ENCODE measurements around the gene GDI2. TPM values are rescaled to one million over a fixed set of nuclear protein-coding genes. Genes with fewer than 3 reads are reported as not detected.
A peak's percentile ranks its signal among the peaks of the same experiment; 100 is the strongest.
"Not testable (repeated sequence)": the region's sequence is repeated elsewhere in the genome, so short reads cannot be mapped to it uniquely, and the experiment has no call there.

GDI2 gene
- total RNA-seq, 1 experiment from 2014 or later: 442 TPM

DNA sequence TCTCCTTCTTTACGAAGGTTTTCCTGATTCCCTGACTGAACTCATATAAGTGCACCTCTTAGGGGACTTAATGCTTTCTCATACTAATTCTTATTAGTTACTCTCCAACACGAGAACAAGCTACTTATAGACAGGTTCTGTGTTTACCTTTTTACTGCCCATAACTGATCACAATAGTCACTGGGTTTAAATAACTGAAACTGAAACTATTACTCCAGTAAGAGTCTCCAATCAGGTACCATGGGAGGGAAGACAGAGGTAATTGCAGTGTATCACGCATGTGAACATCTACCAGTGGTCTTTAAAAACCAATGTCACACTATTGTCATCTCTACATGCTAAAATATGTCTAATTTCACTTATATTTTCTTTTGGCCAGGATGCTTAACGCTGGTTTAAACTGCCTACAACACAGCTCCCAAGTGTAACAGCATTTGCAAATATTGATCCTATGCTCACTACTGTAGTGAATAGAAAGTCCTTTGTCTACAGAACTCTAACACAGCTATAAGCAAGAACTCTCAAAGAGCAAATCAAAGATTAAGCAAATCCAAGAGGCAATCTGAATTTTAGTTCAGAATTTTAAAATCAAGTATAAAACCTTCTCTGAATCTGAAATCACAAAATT lies 3.6 kb downstream of the GDI2 start:
- no peak for DNase-seq
- Histone ChIP-seq H3K36me3 (peaks cover 50% of the 10 kb centered on the region), H3K27me3 (no peaks in the 10 kb centered on the region), H3K9me3 (no peaks in the 10 kb centered on the region), H3K4me3 (peak overlapping the region; percentile 4; the same call in 1 of the 2 replicates)

- DNase-seq, H3K27me3 ChIP-seq, H3K9me3 ChIP-seq, H3K4me3 ChIP-seq: not testable (repeated sequence)
- peaks cover 49% of the 10 kb centered on the region for H3K36me3 ChIP-seq
Measured at GRCh38 chr10:5808783-5809392, 4.3 kb downstream of the GDI2 start.

DNA sequence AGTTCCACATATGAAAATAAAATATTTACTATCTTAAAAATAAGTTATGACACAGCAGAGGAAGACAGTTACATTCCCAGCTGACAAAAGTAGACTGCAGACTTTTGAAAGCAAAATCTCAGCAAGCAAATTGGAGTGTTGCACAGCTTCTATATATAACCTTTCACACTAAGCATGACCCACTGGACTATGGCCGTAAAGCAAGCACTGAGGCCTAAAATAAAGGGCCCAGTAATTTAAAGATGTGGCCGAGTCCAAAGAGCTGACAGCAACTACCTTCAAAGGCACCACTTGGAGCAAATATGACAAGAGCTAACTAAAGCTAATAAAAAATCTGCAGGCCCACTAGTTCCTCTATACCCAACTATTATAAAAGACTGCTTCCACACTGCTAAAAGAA lies 6.5 kb downstream of the GDI2 start:
- Histone ChIP-seq H3K9me3 (no peaks in the 10 kb centered on the region), H3K36me3 (peaks cover 51% of the 10 kb centered on the region), H3K4me3 (no peak overlapping the region), H3K27me3 (no peaks in the 10 kb centered on the region)
- DNase-seq: no peak

- Histone ChIP-seq H3K36me3 (peaks cover 55% of the 10 kb centered on the region), H3K27me3 (no peaks in the 10 kb centered on the region), H3K4me3 (no peak overlapping the region), H3K9me3 (no peaks in the 10 kb centered on the region)
- DNase-seq: no peak
Measured at GRCh38 chr10:5805711-5806110, 7.5 kb downstream of the GDI2 start.

GRCh38 chr10:5805260-5805659 lies 8.0 kb downstream of the GDI2 start:
- peaks cover 55% of the 10 kb centered on the region for H3K36me3 ChIP-seq
- H3K9me3 ChIP-seq: no peaks in the 10 kb centered on the region
- no peaks in the 10 kb centered on the region for H3K27me3 ChIP-seq
- no peak for DNase-seq
- H3K4me3 ChIP-seq: no peak overlapping the region

DNA sequence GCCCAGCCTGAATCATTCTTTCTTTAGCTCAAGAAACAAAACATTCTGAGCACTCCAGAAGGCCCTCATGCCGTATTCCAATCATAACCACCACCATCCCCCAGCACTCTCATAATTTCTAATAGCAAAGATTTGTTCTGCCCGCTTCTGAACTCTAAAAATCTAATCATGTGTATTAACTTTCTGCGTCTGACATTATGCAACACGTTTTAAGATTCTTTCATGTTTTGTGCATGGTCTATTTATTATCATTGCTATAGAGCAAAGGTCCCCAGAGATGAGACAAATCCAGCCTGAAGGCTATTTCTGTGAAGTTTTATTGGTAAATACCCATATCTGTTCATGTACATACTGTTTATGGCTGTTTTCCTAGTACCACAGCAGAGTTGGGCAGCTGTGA lies 8.8 kb downstream of the GDI2 start:
- DNase-seq: no peak
- H3K9me3 ChIP-seq: no peaks in the 10 kb centered on the region
- no peaks in the 10 kb centered on the region for H3K27me3 ChIP-seq
- H3K36me3 ChIP-seq: peaks cover 59% of the 10 kb centered on the region
- no peak overlapping the region for H3K4me3 ChIP-seq

- H3K27me3 ChIP-seq: no peaks in the 10 kb centered on the region
Measured at GRCh38 chr10:5800782-5801181, 12.5 kb downstream of the GDI2 start.

GRCh38 chr10:5794236-5794635 lies 19.0 kb downstream of the GDI2 start:
- Histone ChIP-seq H3K27me3 (no peaks in the 10 kb centered on the region), H3K4me3 (no peak overlapping the region), H3K36me3 (peaks cover 81% of the 10 kb centered on the region), H3K9me3 (no peaks in the 10 kb centered on the region)
- no peak for DNase-seq

More at GRCh38 chr10:5800782-5801181, 12.5 kb downstream of the GDI2 start:
- no peaks in the 10 kb centered on the region for H3K9me3 ChIP-seq
- no peak for DNase-seq
- no peak overlapping the region for H3K4me3 ChIP-seq
- peaks cover 66% of the 10 kb centered on the region for H3K36me3 ChIP-seq

GRCh38 chr10:5789626-5790025 lies 23.6 kb downstream of the GDI2 start:
- no peak overlapping the region for H3K4me3 ChIP-seq
- no peaks in the 10 kb centered on the region for H3K9me3 ChIP-seq
- peaks cover 77% of the 10 kb centered on the region for H3K36me3 ChIP-seq
- no peak for DNase-seq
- no peaks in the 10 kb centered on the region for H3K27me3 ChIP-seq

GRCh38 chr10:5788969-5789368 lies 24.3 kb downstream of the GDI2 start:
- peaks cover 79% of the 10 kb centered on the region for H3K36me3 ChIP-seq
- no peaks in the 10 kb centered on the region for H3K27me3 ChIP-seq
- H3K4me3 ChIP-seq: no peak overlapping the region
- DNase-seq: no peak
- H3K9me3 ChIP-seq: peaks cover 2% of the 10 kb centered on the region; the same call in 1 of the 2 replicates

- peaks cover 74% of the 10 kb centered on the region for H3K36me3 ChIP-seq
- no peak overlapping the region for H3K4me3 ChIP-seq
- DNase-seq: no peak
- no peaks in the 10 kb centered on the region for H3K27me3 ChIP-seq
- peaks cover 4% of the 10 kb centered on the region; the same call in 1 of the 2 replicates for H3K9me3 ChIP-seq
Measured at GRCh38 chr10:5783300-5783699, 29.9 kb downstream of the GDI2 start.

DNA sequence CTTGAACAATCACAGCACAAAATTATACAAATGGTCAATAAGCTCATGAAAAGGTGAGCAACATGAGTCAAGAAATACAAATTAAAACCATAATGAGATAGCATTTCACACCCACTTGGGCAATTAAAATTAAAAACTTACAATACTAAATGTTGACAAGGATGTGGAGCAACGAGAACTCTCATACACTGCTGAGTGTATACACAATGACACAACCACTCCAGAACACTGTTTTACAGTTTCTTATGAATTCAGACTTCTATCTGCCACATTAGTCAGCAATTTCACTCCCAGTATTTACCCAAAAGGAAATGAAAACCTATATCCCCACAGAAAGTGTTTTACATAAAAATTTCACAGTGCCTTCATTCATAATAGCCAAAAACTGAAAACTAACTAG lies 31.1 kb downstream of the GDI2 start:
- Histone ChIP-seq H3K27me3 (no peaks in the 10 kb centered on the region), H3K36me3 (peaks cover 76% of the 10 kb centered on the region), H3K4me3 (no peak overlapping the region), H3K9me3 (peaks cover 5% of the 10 kb centered on the region; the same call in 1 of the 2 replicates)
- DNase-seq: no peak

- no peaks in the 10 kb centered on the region for H3K27me3 ChIP-seq
- H3K4me3 ChIP-seq: no peak overlapping the region
- peak; percentile 6 for DNase-seq
- peaks cover 5% of the 10 kb centered on the region; the same call in 1 of the 2 replicates for H3K9me3 ChIP-seq
- H3K36me3 ChIP-seq: peaks cover 67% of the 10 kb centered on the region
Measured at GRCh38 chr10:5779730-5780129, 33.5 kb downstream of the GDI2 start.

- H3K36me3 ChIP-seq: peaks cover 65% of the 10 kb centered on the region
- H3K9me3 ChIP-seq, DNase-seq, H3K4me3 ChIP-seq, H3K27me3 ChIP-seq: not testable (repeated sequence)
Measured at GRCh38 chr10:5777758-5778157, 35.5 kb downstream of the GDI2 start.

DNA sequence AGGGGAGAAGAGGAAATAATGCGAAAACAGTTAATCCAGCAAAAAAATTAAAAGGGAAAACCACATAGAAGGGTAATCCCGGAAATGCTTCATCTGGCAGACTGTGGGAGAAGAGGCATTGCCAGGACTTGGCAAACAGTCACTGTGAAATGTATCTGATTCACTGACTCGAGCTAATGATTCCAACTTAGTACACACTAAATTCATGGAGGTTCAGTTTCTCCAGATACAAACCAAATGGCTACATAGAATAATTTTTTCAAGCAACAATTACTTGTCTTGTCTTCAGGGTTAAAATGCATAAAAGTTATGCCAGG lies 36.4 kb downstream of the GDI2 start:
- DNase-seq: peak; percentile 77
- H3K9me3 ChIP-seq: 0 out of 2 replicates have a peak, but pooled peaks cover 3% of the 10 kb centered on the region
- H3K36me3 ChIP-seq: peaks cover 63% of the 10 kb centered on the region
- no peaks in the 10 kb centered on the region for H3K27me3 ChIP-seq
- H3K4me3 ChIP-seq: no peak overlapping the region

DNA sequence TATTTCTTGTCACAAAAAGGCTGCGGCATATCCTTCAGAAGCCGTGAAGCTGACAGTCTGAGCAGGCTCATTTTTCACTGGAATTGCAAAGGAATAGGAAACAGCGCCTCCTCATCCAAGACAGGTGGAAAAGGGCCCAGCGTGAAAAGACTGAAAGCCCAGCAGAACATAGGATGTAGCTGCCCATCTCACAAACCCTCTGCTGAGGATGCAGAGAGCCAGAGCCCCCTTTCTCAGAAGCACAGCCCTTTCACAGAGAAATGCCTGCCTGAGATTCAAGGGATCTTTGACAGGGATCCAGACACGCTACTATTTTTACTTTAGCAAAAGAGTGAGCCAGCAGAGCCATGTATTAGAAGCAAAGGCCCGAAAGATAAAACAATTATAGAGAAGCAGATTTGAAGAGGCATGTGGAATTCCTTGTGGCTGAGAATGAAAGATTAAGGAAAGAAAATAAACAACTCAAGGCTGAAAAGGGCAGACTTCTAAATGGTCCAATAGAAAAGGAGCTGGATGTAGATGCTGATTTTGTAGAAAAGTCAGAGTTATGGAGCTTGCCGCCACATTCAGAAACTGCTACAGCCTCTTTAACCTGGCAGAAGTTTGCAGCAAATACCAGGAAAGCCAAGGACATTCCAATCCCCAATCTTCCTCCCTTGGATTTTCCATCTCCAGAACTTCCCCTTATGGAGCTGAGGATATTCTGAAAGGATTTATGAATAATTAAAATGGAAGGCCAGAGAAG lies 36.9 kb downstream of the GDI2 start:
- H3K27me3 ChIP-seq: no peaks in the 10 kb centered on the region
- H3K36me3 ChIP-seq: peaks cover 66% of the 10 kb centered on the region
- no peak for DNase-seq
- no peak overlapping the region for H3K4me3 ChIP-seq
- H3K9me3 ChIP-seq: 0 out of 2 replicates have a peak, but pooled peaks cover 3% of the 10 kb centered on the region

- H3K9me3 ChIP-seq: 0 out of 2 replicates have a peak, but pooled peaks cover 3% of the 10 kb centered on the region
- peaks cover 68% of the 10 kb centered on the region for H3K36me3 ChIP-seq
- H3K27me3 ChIP-seq: no peaks in the 10 kb centered on the region
- DNase-seq: no peak
- no peak overlapping the region for H3K4me3 ChIP-seq
Measured at GRCh38 chr10:5775685-5776084, 37.5 kb downstream of the GDI2 start.

All from MG63 (cell line).